ENCODE results near the gene ADGRV1.

- TF ChIP-seq CTCF (conservative IDR thresholded peaks at IDR 0.05; ENCODE audit: low read length) (no peak), EZH2phosphoT487 (IDR thresholded peaks at IDR 0.05; ENCODE audit: borderline replicate concordance, low read depth, low read length) (no peak)
Measured at GRCh38 chr5:91065496-91065895, 506.9 kb downstream of the ADGRV1 start.
